Thyroid gland (tissue), 4 donors: ENCODE measurements around the gene HAPSTR1.

ENCODE experiments used
- CTCF ChIP-seq, 6 experiments: fragments of 200-600 bp in 3 of 6; fragments of 450-650 bp in 3 of 6; sonication (generic) in 3 of 6; IDR thresholded peaks; one replicate each; pipeline ENCODE4 v1.5.1; 2016 to 2019; ENCODE audit warnings: antibody characterized with exemption in 6 of 6, mild to moderate bottlenecking in 2 of 6, inconsistent platforms in 1 of 6, moderate library complexity in 1 of 6
- POLR2A ChIP-seq, 2 donors: fragments of 450-650 bp; IDR thresholded peaks; one replicate each; pipeline ENCODE4 v1.6.1; 2017; ENCODE audit warnings: antibody characterized with exemption in 2 of 2, mild to moderate bottlenecking in 2 of 2, moderate library complexity in 1 of 2

DNA sequence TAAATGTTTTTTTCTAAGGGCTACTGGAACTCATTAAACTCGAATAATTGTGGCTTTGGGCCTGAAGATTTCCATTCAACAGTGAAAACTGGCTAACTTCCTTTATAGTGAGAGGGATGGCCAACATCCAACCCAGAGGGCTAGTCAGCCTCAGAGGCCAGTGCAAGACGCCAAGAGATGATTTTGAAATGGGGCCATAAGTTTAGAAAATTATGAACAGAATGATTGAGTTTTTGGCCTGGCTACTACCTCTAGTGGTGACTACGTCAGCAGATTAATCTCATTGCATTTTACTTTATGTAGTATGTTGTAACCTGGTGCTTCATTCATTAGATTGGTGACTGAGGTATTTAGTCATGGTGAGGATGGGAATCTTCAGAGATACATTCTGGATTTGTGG is 28.4 kb downstream of the HAPSTR1 start:
- TF ChIP-seq POLR2A (IDR thresholded peaks at IDR 0.05) = no peak
- no peak for TF ChIP-seq CTCF (IDR thresholded peaks at IDR 0.05)
